Hematopoietic multipotent progenitor cell treated with erythropoietin and hydrocortisone succinate and interleukin-3 and kit ligand, for 17 days (in vitro differentiated cells): ENCODE results near the gene GALP.
"Not testable (repeated sequence)": the region's sequence is repeated elsewhere in the genome, so short reads cannot be mapped to it uniquely, and the experiment has no call there.

Source experiments
- DNase-seq: peaks from one replicate; pipeline ENCODE4 v3.0.0-alpha.2; 2015; ENCODE audit warnings: low spot score

Gene GALP

GRCh38 chr19:56175861-56176307 lies at the start of gene GALP:
TSS of gene GALP (plus strand) at chr19:56176008. CDS start at chr19:56177109, 1,101 bp downstream.
- DNase-seq: not testable (repeated sequence)

GRCh38 chr19:56126983-56127780 lies 48.6 kb upstream of the GALP start:
- no peak for DNase-seq

DNA sequence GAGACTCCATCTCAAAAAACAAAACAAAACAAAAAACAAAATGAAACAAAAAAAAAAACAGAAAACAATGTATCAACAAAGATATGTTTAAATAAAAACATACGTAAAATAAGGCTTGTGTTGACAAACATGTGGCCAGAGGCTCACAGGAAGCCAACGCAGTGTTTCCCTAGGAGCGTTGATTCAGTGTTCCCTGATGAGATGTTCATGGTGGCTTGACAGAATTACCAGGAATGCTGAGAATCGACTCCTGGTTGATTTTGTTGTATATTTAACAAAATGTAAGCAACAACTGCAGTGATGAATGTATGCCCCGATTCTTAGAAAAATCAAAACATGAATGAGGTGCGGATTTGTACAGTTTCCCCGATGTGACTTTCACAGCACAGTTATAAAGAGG lies 45.8 kb upstream of the GALP start:
- DNase-seq: no peak

GRCh38 chr19:56131651-56132050 lies 44.2 kb upstream of the GALP start:
- DNase-seq: no peak

DNA sequence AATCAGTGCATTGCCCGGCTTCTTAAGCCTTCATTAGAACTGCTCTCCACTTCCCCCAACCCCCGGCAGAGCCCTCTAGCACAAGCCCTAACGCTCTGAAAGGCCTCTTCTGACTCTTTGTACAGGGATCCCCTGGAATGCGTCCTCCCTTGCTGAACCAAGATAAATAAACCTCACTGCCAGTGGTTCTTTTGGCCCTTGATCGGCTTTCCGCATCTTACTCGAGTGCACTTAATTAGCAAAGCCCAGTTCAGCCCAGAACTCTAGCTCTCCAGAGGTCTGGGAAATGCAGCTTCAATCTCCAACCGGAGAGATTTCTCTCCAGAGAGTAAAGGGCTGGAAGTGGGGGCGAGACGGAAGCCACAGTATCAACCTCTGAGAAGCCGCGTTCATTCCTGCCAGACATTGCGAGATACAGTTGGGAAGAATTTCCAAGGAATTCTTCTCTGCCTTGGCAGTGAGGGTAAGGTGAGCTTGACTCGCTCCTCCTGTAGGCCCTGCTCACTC lies 43.4 kb upstream of the GALP start:
- DNase-seq: no peak

DNA sequence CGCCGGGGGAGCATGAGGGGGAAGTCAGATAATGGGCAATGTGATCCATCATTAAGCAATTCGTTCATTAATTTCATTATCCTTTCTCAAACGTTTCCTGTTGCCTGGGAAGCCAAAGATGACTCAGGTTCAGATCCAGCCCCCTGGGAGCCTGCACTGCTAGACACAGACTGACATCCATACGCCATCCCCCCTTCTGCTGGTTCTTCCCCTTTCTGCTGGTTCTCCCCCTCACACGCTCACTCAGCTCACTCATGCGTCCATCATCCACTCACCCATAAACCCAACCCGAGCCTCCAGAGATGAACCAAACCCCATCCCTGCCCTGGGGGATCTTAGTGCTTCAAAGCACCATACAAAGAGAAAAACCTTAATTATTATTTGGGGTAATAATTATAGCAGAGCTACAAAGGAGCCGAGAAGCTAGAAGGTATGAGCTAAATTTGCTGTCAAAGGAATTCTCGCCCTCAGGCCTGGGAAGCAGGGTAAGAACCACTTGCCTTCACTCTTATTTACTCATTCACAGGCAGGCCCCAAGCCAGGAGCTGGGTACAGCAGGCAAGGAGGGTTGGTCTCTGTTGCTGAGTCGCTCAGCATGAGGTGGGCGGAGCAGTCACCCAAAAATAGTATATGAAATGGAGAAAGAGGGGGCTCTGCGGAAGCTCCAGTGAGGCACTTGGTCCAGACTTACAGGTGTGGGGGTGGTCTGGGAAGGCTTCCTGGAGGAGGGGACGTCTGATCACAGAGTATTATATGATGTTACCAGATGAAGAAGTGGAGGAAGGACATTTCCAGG lies 41.8 kb upstream of the GALP start:
- DNase-seq: peak; percentile 44

DNA sequence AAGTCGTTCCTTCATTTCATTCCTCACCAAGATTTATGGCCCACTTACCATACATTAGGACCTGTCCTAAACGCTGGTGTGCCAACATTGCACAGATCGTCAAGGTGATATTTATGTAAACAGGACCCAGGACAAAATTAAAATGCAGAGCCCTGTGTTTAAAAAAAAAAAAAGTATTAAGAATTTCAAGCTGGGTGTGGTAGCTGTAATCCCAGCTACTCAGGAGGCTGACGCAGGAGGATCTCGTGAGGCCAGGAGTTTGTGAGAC lies 41.2 kb upstream of the GALP start:
- DNase-seq: no peak

DNA sequence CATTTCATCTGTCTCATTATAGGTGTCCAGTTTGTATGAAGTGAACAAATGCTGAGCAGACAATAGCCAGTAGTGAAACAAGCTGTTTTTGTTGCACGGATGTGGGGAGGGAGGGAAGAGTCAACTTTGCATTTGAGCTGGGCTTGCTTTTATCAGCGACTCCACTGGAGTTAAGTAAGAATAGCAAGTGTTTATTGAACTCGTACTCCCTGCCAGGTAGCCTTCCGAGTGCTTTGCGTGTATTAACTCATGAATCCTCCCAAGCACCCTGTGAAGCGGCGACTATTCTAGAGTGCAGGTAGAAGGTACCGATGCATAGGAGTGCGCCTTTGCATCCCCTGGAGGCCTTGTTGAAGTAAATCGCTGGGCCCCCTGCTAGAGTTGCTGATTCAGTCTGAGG lies 39.4 kb upstream of the GALP start:
- no peak for DNase-seq

- DNase-seq: no peak
Measured at GRCh38 chr19:56137405-56137804, 38.4 kb upstream of the GALP start.

DNA sequence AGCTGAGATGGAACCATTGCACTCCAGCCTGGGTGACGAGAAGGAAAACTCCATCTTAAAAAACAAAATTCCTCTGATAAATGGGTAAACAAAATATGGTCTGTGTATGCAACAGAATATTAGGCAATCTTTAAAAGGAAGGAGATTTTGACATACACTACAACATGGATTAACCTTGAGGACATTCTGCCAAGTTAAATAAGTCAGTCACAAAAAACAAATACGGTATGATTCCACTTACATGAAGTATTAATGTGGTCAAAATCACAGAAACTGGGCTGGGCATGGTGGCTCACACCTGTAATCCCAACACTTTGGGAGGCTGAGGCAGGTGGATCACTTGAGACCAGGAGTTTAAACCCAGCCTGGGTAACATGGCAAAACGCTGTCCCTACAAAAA lies 37.7 kb upstream of the GALP start:
- no peak for DNase-seq

DNA sequence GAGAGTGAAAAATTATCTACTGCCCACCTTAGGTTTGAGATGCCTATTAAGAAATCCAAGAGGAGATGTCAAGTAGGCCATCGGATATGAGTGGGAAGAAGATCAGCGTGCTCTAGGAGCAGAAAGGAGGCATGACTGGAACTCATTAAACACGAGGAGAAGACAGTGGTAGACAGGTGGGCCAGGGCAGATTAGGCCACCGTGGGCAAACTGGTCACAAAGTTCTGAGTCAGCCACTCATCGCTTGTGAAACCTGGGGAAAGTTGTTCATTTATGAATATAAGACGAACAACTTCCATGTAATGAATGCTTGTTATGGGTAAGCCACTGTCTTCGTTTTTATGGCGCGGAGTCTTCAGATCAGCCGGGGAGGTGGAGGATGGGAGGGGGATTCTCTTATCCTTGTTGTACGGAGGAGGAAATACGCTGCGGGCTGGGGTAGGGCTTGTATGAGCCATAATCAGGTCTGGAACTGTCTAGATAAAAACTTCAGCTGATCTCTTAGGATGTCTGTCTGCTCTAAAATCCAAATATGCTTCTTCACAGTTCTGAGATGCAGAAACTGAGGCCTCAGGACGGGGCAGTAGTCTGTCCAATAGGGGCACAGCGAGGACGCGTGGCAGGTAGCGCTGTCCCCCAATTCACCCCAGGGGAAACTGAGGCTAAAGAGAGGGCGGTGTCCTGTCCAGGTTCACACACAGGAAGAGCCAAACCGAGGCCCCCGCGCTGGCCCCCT lies 35.8 kb upstream of the GALP start:
- DNase-seq: no peak

GRCh38 chr19:56140583-56141416 lies 35.0 kb upstream of the GALP start, which contains the start of gene ZNF444:
TSS of gene ZNF444 (plus strand) at chr19:56141287. CDS start at chr19:56146912, 5,625 bp downstream.
- DNase-seq: peak; percentile 99

DNA sequence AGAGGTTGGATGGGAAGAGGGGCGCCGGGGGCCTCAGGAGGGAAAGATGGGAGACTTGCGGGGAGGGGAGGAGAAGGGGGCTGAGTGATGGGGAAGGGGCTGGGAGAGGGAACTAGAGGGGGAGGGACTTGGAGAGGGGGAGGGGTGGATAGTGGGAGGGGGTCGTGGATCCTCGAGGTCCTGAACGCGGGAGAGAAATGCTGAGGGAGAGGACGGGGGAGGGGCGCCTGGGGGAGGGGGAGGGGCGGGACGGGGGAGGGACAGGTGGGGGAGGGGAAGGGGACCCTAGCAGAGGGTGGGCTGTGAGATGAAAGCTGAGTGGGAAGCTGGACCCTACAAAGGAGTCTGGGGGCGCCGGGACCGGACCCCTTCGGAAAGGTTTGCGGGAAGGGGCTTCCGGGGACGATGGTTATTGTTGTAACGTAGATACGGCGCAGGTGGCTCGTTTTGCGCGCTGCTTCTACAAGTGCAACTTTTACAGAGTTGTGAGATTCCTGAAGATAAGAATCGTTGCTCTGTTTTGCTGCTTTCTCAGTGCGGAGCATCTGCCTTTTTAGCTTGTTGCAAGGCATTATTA lies 34.3 kb upstream of the GALP start:
- DNase-seq: peak; percentile 7

DNA sequence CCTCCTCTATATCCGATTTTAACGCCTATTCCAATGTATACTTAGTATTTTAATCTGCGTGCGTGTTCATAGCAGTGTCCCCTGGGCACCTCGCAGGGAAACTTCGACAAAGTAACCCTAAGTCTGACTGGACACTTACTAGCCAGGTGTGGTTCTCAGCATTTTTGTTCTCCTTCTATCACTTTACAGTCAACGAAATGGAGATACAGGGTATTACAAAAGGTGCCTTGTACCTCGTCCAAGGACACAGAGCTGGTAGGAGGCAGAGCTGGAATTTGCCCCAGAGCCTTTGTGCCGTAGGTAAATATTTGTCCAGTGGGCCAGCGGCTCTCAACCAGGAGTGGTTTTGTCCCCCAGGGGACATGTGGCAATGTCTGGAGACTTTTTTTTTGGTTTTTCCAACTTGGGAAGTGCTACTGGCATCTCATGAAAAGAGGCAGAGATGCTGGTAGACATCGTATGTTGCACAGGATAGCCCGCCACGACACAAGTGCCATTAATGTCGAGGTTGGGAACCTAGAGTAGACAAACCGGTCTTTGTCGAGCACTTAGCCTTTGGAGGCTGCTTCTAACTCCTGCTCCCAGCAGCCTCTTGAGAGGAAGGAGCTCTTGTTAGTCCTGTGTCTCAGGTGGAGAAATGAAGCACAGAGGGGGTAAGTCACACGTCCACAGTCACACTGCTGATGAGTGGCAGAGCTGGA lies 33.6 kb upstream of the GALP start:
- no peak for DNase-seq

DNA sequence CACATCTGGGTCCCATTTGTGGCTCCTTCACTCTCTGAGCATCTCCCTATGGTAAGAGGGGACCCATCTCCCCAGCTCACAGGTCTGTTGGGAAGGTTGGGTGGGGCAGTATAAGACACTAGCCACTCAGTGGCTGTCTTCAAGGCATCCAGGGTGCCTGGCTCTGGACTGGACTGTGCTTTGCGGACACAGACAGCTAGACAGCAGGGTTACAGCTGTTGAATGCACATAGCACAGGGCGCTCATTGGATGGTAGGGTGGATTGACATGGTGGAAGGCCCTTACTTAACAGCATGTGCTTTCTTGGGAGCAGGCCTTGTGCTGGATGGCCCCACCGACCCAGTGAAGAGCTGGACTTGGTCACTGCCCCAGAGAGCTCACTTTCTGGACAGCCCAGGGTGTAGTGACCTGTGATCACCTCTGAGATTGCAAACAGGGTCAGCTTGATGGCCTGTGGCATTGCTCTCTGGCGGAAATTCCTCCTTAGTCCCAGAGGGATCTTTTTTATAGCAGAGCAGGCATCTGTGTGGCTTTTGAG lies 32.8 kb upstream of the GALP start:
- no peak for DNase-seq

- DNase-seq: no peak
Measured at GRCh38 chr19:56144376-56144775, 31.4 kb upstream of the GALP start.

DNA sequence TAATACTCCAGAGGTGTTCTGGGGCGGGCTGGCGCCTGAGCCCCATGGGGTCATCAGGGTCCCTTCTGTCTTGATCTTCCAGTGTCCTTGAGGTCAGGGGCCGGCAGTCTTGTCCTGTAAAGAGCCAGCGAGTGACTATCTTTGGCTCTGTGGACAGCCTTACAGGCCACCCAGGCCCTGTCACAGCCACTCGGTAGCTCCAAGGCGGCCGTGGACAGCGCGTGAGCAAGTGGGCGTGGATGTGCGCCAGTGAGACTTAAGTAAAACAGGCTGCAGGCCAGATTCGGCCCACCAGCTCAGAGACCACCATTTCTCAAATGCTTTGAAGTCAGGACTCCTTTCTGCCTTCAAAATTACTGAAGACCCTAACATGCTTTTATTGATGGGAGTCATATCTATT lies 31.0 kb upstream of the GALP start:
- no peak for DNase-seq

GRCh38 chr19:56145698-56146097 lies 30.1 kb upstream of the GALP start:
- DNase-seq: no peak

GRCh38 chr19:56146904-56147303 lies 28.9 kb upstream of the GALP start:
- DNase-seq: no peak

- DNase-seq: no peak
Measured at GRCh38 chr19:56147307-56147706, 28.5 kb upstream of the GALP start.
